ENCODE data around the gene FXR2. TPM values are rescaled to one million over a fixed set of nuclear protein-coding genes. Genes with fewer than 3 reads are reported as not detected.

FXR2 gene
- total and polyA plus RNA-seq, 4 donors = 29.0 to 31.1 (median 30.0) TPM

DNA sequence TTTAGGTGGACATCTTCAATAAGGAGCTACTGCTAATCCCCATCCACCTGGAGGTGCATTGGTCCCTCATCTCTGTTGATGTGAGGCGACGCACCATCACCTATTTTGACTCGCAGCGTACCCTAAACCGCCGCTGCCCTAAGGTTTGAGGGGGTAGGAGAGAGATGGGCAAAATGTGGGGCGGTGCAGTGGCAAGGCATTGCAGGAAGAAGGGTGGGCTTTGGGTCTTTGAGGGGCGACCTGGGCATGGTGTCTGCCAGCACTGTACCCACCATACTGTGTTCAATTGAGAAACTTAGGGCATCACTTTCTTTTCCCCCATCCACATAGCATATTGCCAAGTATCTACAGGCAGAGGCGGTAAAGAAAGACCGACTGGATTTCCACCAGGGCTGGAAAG is 44.3 kb downstream of the FXR2 start:
- H3K27ac ChIP-seq (ENCODE audit: low read depth in 1 of 2, low read length in 1 of 2) = no peak overlapping the region
- H3K4me1 ChIP-seq (ENCODE audit: control insufficient read depth in 5 of 5, insufficient read depth in 5 of 5, low read length in 5 of 5) = peaks cover 4 to 19% (median 8%) of the 10 kb centered on the region in 5 donors
- TF ChIP-seq CTCF (IDR thresholded peaks at IDR 0.05; ENCODE audit: control extremely low read depth, extremely low read depth) = no peak
- ATAC-seq (ENCODE audit: insufficient read depth, low FRiP score) = no peak
- no peaks in the 10 kb centered on the region for H3K27me3 ChIP-seq (ENCODE audit: control insufficient read depth in 3 of 3, insufficient read depth in 3 of 3, low read length in 2 of 3)
- no peak for DNase-seq
- H3K36me3 ChIP-seq (ENCODE audit: control insufficient read depth in 4 of 4, insufficient read depth in 4 of 4, low read length in 4 of 4) = peaks cover 24 to 49% (median 36%) of the 10 kb centered on the region in 4 donors
- no peak overlapping the region for H3K4me3 ChIP-seq
- H3K9me3 ChIP-seq (ENCODE audit: control insufficient read depth in 4 of 4, insufficient read depth in 3 of 4, low read length in 3 of 4) = peaks cover 0 to 2% (median 0%) of the 10 kb centered on the region in 4 donors
- H3K9ac ChIP-seq (ENCODE audit: insufficient read depth in 1 of 2, low read length in 2 of 2) = no peak overlapping the region
- WGBS, 2 donors = 96 to 98% methylated on average over 10 of the region's 10 CpGs

DNA sequence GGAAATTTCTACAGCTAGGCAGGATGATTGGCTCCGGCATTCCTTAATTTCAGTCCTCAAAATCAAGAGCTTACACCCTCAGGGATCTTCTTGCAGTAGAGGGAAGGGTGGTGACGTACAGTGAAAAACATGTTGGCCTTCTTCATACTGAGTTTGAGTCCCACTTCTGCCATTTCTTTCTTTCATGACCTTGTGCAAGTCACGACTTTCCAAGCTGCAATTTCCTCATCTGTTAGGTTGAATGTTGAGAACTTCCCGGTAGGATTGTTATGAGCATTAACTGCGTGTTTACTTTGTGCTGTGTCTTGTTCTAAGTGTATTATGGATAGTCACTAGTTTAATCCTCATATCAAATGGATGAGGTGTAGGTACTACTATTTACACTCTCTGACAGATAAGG is 45.1 kb downstream of the FXR2 start:
- no peak for ATAC-seq (ENCODE audit: insufficient read depth, low FRiP score)
- no peak overlapping the region for H3K9ac ChIP-seq (ENCODE audit: insufficient read depth in 1 of 2, low read length in 2 of 2)
- no peaks in the 10 kb centered on the region for H3K27me3 ChIP-seq (ENCODE audit: control insufficient read depth in 3 of 3, insufficient read depth in 3 of 3, low read length in 2 of 3)
- no peak for TF ChIP-seq CTCF (IDR thresholded peaks at IDR 0.05; ENCODE audit: control extremely low read depth, extremely low read depth)
- no peak for DNase-seq
- no peaks in the 10 kb centered on the region for H3K9me3 ChIP-seq (ENCODE audit: control insufficient read depth in 4 of 4, insufficient read depth in 3 of 4, low read length in 3 of 4)
- peaks cover 17 to 50% (median 36%) of the 10 kb centered on the region in 4 donors for H3K36me3 ChIP-seq (ENCODE audit: control insufficient read depth in 4 of 4, insufficient read depth in 4 of 4, low read length in 4 of 4)
- peaks cover 4 to 12% (median 5%) of the 10 kb centered on the region in 5 donors for H3K4me1 ChIP-seq (ENCODE audit: control insufficient read depth in 5 of 5, insufficient read depth in 5 of 5, low read length in 5 of 5)
- no peak overlapping the region for H3K4me3 ChIP-seq
- WGBS, 2 donors = 52 to 79% methylated on average over 5 of the region's 5 CpGs
- H3K27ac ChIP-seq (ENCODE audit: low read depth in 1 of 2, low read length in 1 of 2) = no peak overlapping the region

GRCh38 chr17:7563115-7563869 is 51.4 kb downstream of the FXR2 start:
- Histone ChIP-seq H3K27me3 (ENCODE audit: control insufficient read depth in 3 of 3, insufficient read depth in 3 of 3, low read length in 2 of 3) (no peaks in the 10 kb centered on the region), H3K4me1 (ENCODE audit: control insufficient read depth in 5 of 5, insufficient read depth in 5 of 5, low read length in 5 of 5) (peaks cover 0 to 37% (median 25%) of the 10 kb centered on the region in 5 donors), H3K27ac (ENCODE audit: low read depth in 1 of 2, low read length in 1 of 2) (no peak overlapping the region), H3K9me3 (ENCODE audit: control insufficient read depth in 4 of 4, insufficient read depth in 3 of 4, low read length in 3 of 4) (no peaks in the 10 kb centered on the region), H3K9ac (ENCODE audit: insufficient read depth in 1 of 2, low read length in 2 of 2) (no peak overlapping the region), H3K36me3 (ENCODE audit: control insufficient read depth in 4 of 4, insufficient read depth in 4 of 4, low read length in 4 of 4) (peaks cover 13 to 33% (median 25%) of the 10 kb centered on the region in 4 donors), H3K4me3 (no peak overlapping the region)
- ATAC-seq (ENCODE audit: insufficient read depth, low FRiP score) (no peak), DNase-seq (no peak)
- 88 to 94% methylated on average over 30 of the region's 30 CpGs for WGBS, 2 donors
- no peak for TF ChIP-seq CTCF (IDR thresholded peaks at IDR 0.05; ENCODE audit: control extremely low read depth, extremely low read depth)

Data from lung (tissue), 12 donors.